AG08395 (cell line): Measurements from ENCODE around the gene C20orf204.
"Not testable (repeated sequence)": the region's sequence is repeated elsewhere in the genome, so short reads cannot be mapped to it uniquely, and the experiment has no call there.

Experiments used
- DNase-seq: peaks from one replicate; pipeline ENCODE4 v3.0.0; 2012; ENCODE audit warnings: mixed read lengths, low spot score

The C20orf204 gene

GRCh38 chr20:64084685-64085152, 48.7 kb downstream of the C20orf204 start:
- no peak for DNase-seq

GRCh38 chr20:64086801-64087200, 50.8 kb downstream of the C20orf204 start:
- DNase-seq: no peak

GRCh38 chr20:64087226-64087825, 51.3 kb downstream of the C20orf204 start:
- DNase-seq: not testable (repeated sequence)

GRCh38 chr20:64088586-64088985, 52.6 kb downstream of the C20orf204 start:
- not testable (repeated sequence) for DNase-seq
